Epithelial cell of prostate (primary cell): Measurements from ENCODE around the gene CMPK1.

Experiments used
- DNase-seq: peaks from one replicate; pipeline ENCODE4 v3.0.0-alpha.2; 2011; ENCODE audit warnings: low read depth, low spot score
- H3K27ac ChIP-seq: fragments of 450-650 bp; 2 replicates; pipeline ENCODE4 v1.5.1; 2017; ENCODE audit warnings: mild to moderate bottlenecking

CMPK1 gene

GRCh38 chr1:47388891-47389238 is 55.3 kb downstream of the CMPK1 start:
- H3K27ac ChIP-seq = no peak overlapping the region
- no peak for DNase-seq

GRCh38 chr1:47389731-47390130 is 56.1 kb downstream of the CMPK1 start:
- DNase-seq = no peak
- H3K27ac ChIP-seq = no peak overlapping the region

GRCh38 chr1:47390843-47391242 is 57.3 kb downstream of the CMPK1 start:
- no peak overlapping the region for H3K27ac ChIP-seq
- no peak for DNase-seq

- H3K27ac ChIP-seq = no peak overlapping the region
- DNase-seq = no peak
These were observed 59.6 kb downstream of the CMPK1 start for GRCh38 chr1:47393141-47393540.

GRCh38 chr1:47395433-47395832 is 61.8 kb downstream of the CMPK1 start:
- H3K27ac ChIP-seq = no peak overlapping the region
- DNase-seq = no peak

GRCh38 chr1:47396671-47397196 is 63.1 kb downstream of the CMPK1 start:
- no peak overlapping the region for H3K27ac ChIP-seq
- no peak for DNase-seq

GRCh38 chr1:47399138-47399845 is 65.7 kb downstream of the CMPK1 start:
- DNase-seq = no peak

GRCh38 chr1:47399846-47400155 is 66.2 kb downstream of the CMPK1 start:
- no peak overlapping the region for H3K27ac ChIP-seq
- DNase-seq = no peak

More at GRCh38 chr1:47399138-47399845, 65.7 kb downstream of the CMPK1 start:
- no peak overlapping the region for H3K27ac ChIP-seq

GRCh38 chr1:47401761-47402160 is 68.2 kb downstream of the CMPK1 start:
- no peak for DNase-seq
- no peak overlapping the region for H3K27ac ChIP-seq

GRCh38 chr1:47402591-47402990 is 69.0 kb downstream of the CMPK1 start:
- no peak overlapping the region for H3K27ac ChIP-seq
- DNase-seq = no peak

- no peak for DNase-seq
- no peak overlapping the region for H3K27ac ChIP-seq
These were observed 69.8 kb downstream of the CMPK1 start for GRCh38 chr1:47403321-47403910.

GRCh38 chr1:47405697-47406096 is 72.1 kb downstream of the CMPK1 start:
- H3K27ac ChIP-seq = no peak overlapping the region
- no peak for DNase-seq

- DNase-seq = no peak
- H3K27ac ChIP-seq = no peak overlapping the region
These were observed 73.4 kb downstream of the CMPK1 start for GRCh38 chr1:47406966-47407365.

- DNase-seq = no peak
- no peak overlapping the region for H3K27ac ChIP-seq
These were observed 73.9 kb downstream of the CMPK1 start for GRCh38 chr1:47407481-47407880.

GRCh38 chr1:47409311-47410067 is 75.9 kb downstream of the CMPK1 start:
- H3K27ac ChIP-seq = peak overlapping the region; percentile 45
- no peak for DNase-seq

- peak overlapping the region; percentile 45 for H3K27ac ChIP-seq
- DNase-seq = no peak
These were observed 76.5 kb downstream of the CMPK1 start for GRCh38 chr1:47410068-47410455.

GRCh38 chr1:47411436-47411835 is 77.8 kb downstream of the CMPK1 start:
- no peak for DNase-seq
- no peak overlapping the region for H3K27ac ChIP-seq

- DNase-seq = no peak
- no peak overlapping the region for H3K27ac ChIP-seq
These were observed 78.8 kb downstream of the CMPK1 start for GRCh38 chr1:47412437-47412836.

- no peak within 1 kb of the TSS for H3K27ac ChIP-seq
- no peak for DNase-seq
These were observed 82.2 kb downstream of the CMPK1 start, which contains the start of gene FOXE3 for GRCh38 chr1:47415728-47416318. Gene FOXE3, plus strand, starts transcription at chr1:47416285. Its CDS starts 31 bp downstream, at chr1:47416316.

- no peak for DNase-seq
- no peak overlapping the region for H3K27ac ChIP-seq
These were observed 83.0 kb downstream of the CMPK1 start for GRCh38 chr1:47416319-47417169.
